HG02943 (cell line): ENCODE data around the gene HS6ST3.

Experiments
- ATAC-seq: cut with Tn5 transposase; IDR thresholded peaks from one replicate; pipeline ENCODE4 v1.9.1; 2021; ENCODE audit warnings: mild to moderate bottlenecking, low read depth, moderate library complexity; ENCODE audit not compliant: unreplicated experiment

HS6ST3 gene

GRCh38 chr13:96858133-96858826, 768.4 kb downstream of the HS6ST3 start:
- no peak for ATAC-seq

DNA sequence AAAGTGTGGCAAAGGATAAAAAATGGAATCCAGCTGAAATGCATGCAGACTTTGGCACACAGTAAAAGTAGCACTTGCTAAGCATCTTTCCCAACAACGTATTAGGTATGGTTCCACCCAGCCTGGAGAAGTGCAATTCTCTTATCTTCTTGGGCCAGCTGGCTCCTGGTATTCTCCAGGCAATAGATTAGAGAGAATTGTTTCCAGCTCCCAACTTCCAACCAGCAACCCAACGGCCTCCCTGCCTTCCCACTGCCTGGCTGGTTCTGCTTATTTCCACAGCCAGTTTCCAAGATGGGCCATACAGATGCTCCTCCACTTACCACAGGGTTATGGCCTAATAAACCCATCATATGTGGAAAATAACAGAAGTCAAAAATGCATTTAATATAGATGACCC, 771.0 kb downstream of the HS6ST3 start:
- no peak for ATAC-seq

DNA sequence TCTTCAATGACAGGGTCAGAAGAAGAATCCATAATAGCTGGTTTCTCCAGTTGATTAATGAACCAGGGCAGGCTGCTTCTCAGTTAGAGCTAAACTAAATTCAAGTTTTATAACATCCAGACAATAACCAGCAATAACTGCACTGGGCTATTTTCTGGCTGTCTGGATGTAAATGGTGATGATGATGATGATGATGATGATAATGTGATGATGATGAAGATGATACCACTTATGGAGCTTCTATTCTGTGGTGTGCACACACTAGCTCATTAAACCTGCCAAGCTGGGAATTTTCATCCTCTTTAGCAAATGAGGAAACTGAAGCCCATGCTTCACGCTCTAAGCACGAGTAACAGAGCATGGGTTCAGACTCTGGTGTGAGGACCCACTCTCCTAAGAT, 772.2 kb downstream of the HS6ST3 start:
- no peak for ATAC-seq

DNA sequence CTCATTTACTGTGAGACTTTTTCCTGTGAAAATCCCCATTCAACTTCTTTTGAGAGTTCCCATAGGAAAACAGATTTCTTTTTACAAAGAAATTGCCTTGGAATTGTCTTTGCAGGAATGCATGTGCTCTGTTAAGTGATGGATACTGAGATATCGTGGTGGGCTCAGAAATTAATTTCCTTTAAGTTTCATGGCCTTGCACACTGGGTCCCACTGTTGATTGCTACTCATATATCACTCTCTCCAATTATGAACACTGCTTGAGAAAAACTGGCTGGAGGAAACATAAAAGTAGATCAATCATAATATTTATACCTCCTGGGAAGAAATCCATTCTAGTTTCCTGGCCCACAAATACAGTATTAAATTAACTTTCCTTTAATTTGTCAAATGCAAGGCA, 773.1 kb downstream of the HS6ST3 start:
- ATAC-seq: no peak

- no peak for ATAC-seq
Measured at GRCh38 chr13:96871469-96871868, 781.6 kb downstream of the HS6ST3 start.

- ATAC-seq: no peak
Measured at GRCh38 chr13:96880419-96880818, 790.5 kb downstream of the HS6ST3 start.
